H9 (cell line): Measurements from ENCODE around the gene CDK14. TPM values are rescaled to one million over a fixed set of nuclear protein-coding genes. Genes with fewer than 3 reads are reported as not detected.

Experiments
- DNase-seq: peaks from one replicate; pipeline ENCODE4 v3.0.0-alpha.2; 2017
- H2AFZ ChIP-seq: one replicate; pipeline ENCODE4 v1.6.1; 2013; ENCODE audit warnings: mild to moderate bottlenecking, low read length, control low read depth, moderate library complexity
- H2AK5ac ChIP-seq: 2 replicates; pipeline ENCODE4 v1.6.1; 2013; ENCODE audit warnings: low read length, control low read depth, mixed read lengths; ENCODE audit not compliant: insufficient read length
- H2BK120ac ChIP-seq: one replicate; pipeline ENCODE4 v1.6.1; 2013; ENCODE audit warnings: low read depth, mild to moderate bottlenecking, low read length, control low read depth, inconsistent platforms; ENCODE audit not compliant: poor library complexity, severe bottlenecking
- H2BK12ac ChIP-seq: 2 replicates; pipeline ENCODE4 v1.6.1; 2013; ENCODE audit warnings: low read length, control low read depth, mixed read lengths, low read depth; ENCODE audit not compliant: insufficient read length
- H2BK15ac ChIP-seq: 2 replicates; pipeline ENCODE4 v1.6.1; 2013; ENCODE audit warnings: low read depth, low read length, control low read depth
- H2BK20ac ChIP-seq: one replicate; pipeline ENCODE4 v1.6.1; 2013; ENCODE audit warnings: low read depth, mild to moderate bottlenecking, low read length, control low read depth, inconsistent platforms; ENCODE audit not compliant: poor library complexity, severe bottlenecking
- H2BK5ac ChIP-seq: 2 replicates; pipeline ENCODE4 v1.6.1; 2013; ENCODE audit warnings: low read length, control low read depth, mixed read lengths; ENCODE audit not compliant: insufficient read length
- H3K14ac ChIP-seq: 2 replicates; pipeline ENCODE4 v1.6.1; 2013; ENCODE audit warnings: low read length, control low read depth; ENCODE audit not compliant: insufficient read depth
- H3K18ac ChIP-seq: 2 replicates; pipeline ENCODE4 v1.6.1; 2013; ENCODE audit warnings: low read depth, mild to moderate bottlenecking, mixed read lengths, low read length, control low read depth; ENCODE audit not compliant: insufficient read length
- H3K23ac ChIP-seq: 2 replicates; pipeline ENCODE4 v1.6.1; 2013; ENCODE audit warnings: low read length, control low read depth, mixed read lengths, low read depth; ENCODE audit not compliant: insufficient read length
- H3K23me2 ChIP-seq: 2 replicates; pipeline ENCODE4 v1.6.1; 2013; ENCODE audit warnings: low read depth, mild to moderate bottlenecking, mixed read lengths, low read length, control low read depth; ENCODE audit not compliant: insufficient read length, poor library complexity, severe bottlenecking
- H3K27ac ChIP-seq: 2 replicates; pipeline ENCODE4 v1.5.1; 2013; ENCODE audit warnings: low read length, control low read depth, mixed read lengths, low read depth; ENCODE audit not compliant: insufficient read length
- H3K27me3 ChIP-seq: 2 replicates; pipeline ENCODE4 v1.6.1; 2013; ENCODE audit warnings: low read length, control low read depth, inconsistent platforms; ENCODE audit not compliant: insufficient read depth
- H3K4ac ChIP-seq: 2 replicates; pipeline ENCODE4 v1.6.1; 2013; ENCODE audit warnings: low read depth, mild to moderate bottlenecking, control low read depth, inconsistent platforms, low read length, moderate library complexity
- H3K4me1 ChIP-seq: 2 replicates; pipeline ENCODE4 v1.6.1; 2013; ENCODE audit warnings: low read length, control low read depth, inconsistent platforms; ENCODE audit not compliant: insufficient read depth
- H3K4me2 ChIP-seq: 2 replicates; pipeline ENCODE4 v1.6.1; 2013; ENCODE audit warnings: low read length, control low read depth, mixed read lengths; ENCODE audit not compliant: insufficient read length, insufficient read depth
- H3K56ac ChIP-seq: 2 replicates; pipeline ENCODE4 v1.6.1; 2013; ENCODE audit warnings: low read depth, mild to moderate bottlenecking, mixed read lengths, low read length, control low read depth; ENCODE audit not compliant: insufficient read length
- H3K79me1 ChIP-seq: 2 replicates; pipeline ENCODE4 v1.6.1; 2013; ENCODE audit warnings: low read depth, mild to moderate bottlenecking, moderate library complexity, low read length, control low read depth, inconsistent platforms; ENCODE audit not compliant: insufficient read depth, poor library complexity, severe bottlenecking
- H3K79me2 ChIP-seq: 2 replicates; pipeline ENCODE4 v1.6.1; 2013; ENCODE audit warnings: low read length, control low read depth, inconsistent platforms; ENCODE audit not compliant: insufficient read depth
- H3K9ac ChIP-seq: 2 replicates; pipeline ENCODE4 v1.6.1; 2013; ENCODE audit warnings: low read length, control low read depth, mixed read lengths; ENCODE audit not compliant: insufficient read length; ENCODE audit errors: extremely low read depth
- H3K9me3 ChIP-seq: one replicate; pipeline ENCODE4 v1.6.1; 2013; ENCODE audit warnings: low read depth, low read length, inconsistent platforms; ENCODE audit not compliant: control insufficient read depth
- H3T11ph ChIP-seq: one replicate; pipeline ENCODE4 v1.6.1; 2013; ENCODE audit warnings: mild to moderate bottlenecking, low read length, control low read depth, inconsistent platforms
- H4K20me1 ChIP-seq: one replicate; pipeline ENCODE4 v1.6.1; 2013; ENCODE audit not compliant: control insufficient read depth, insufficient read length, insufficient read depth
- H4K5ac ChIP-seq: 2 replicates; pipeline ENCODE4 v1.6.1; 2013; ENCODE audit warnings: low read depth, mild to moderate bottlenecking, mixed read lengths, low read length, control low read depth; ENCODE audit not compliant: insufficient read length
- H4K8ac ChIP-seq: replicated peaks from 2 replicates; pipeline ENCODE4 v1.6.1; 2013; ENCODE audit warnings: low read length, control low read depth, mixed read lengths, low read depth; ENCODE audit not compliant: insufficient read length
- H4K91ac ChIP-seq: 2 replicates; pipeline ENCODE4 v1.6.1; 2013; ENCODE audit warnings: low read depth, mild to moderate bottlenecking, moderate library complexity, mixed read lengths, low read length, control low read depth; ENCODE audit not compliant: insufficient read length
- H3K27ac Mint-ChIP-seq, 3 experiments: 2 replicates in 2 of 3; 3 replicates in 1 of 3; pipeline ENCODE4 v1.8.0; 2020 to 2021; ENCODE audit warnings: mixed read lengths in 3 of 3, mild to moderate bottlenecking in 1 of 3, moderate library complexity in 1 of 3
- H3K27me3 Mint-ChIP-seq: 2 replicates; pipeline ENCODE4 v1.8.0; 2021; ENCODE audit warnings: low read depth, mild to moderate bottlenecking, moderate library complexity, mixed read lengths
- H3K36me3 Mint-ChIP-seq, 3 experiments: 2 replicates in 2 of 3; 3 replicates in 1 of 3; pipeline ENCODE4 v1.8.0; 2020 to 2021; ENCODE audit warnings: low read depth in 3 of 3, mixed read lengths in 3 of 3; ENCODE audit not compliant: insufficient read depth in 1 of 3
- H3K4me1 Mint-ChIP-seq, 2 experiments: 2 replicates each; pipeline ENCODE4 v1.8.0; 2020; ENCODE audit warnings: mixed read lengths in 2 of 2
- H3K4me3 Mint-ChIP-seq, 2 experiments: 2 replicates in 1 of 2; 3 replicates in 1 of 2; pipeline ENCODE4 v1.8.0; 2020 to 2021; ENCODE audit warnings: mild to moderate bottlenecking in 2 of 2, mixed read lengths in 2 of 2, moderate library complexity in 1 of 2
- H3K9me3 Mint-ChIP-seq, 2 experiments: 2 replicates in 1 of 2; 3 replicates in 1 of 2; pipeline ENCODE4 v1.8.0; 2020; ENCODE audit warnings: mild to moderate bottlenecking in 2 of 2, mixed read lengths in 2 of 2, moderate library complexity in 1 of 2
- WGBS: extraction: QIAGEN DNeasy Blood & Tissue Kit; methylation state at CpG from one replicate; pipeline ENCODE4 v1.1.7; 2013; ENCODE audit warnings: missing lambda C conversion rate, low lambda C conversion rate, mixed read lengths; ENCODE audit not compliant: insufficient read length; ENCODE audit errors: extremely low coverage; 5-methylcytosine and 5-hydroxymethylcytosine counted together
- total RNA-seq: library from RNA; stranded (reverse); gene quantifications from 2 replicates; pipeline ENCODE4 v1.2.1, GENCODE V29; 2021
- TF ChIP-seq, protein P1 (sequence below): fragments of 200-600 bp; sonication (generic); conservative IDR thresholded peaks from 3 replicates; pipeline ENCODE4 v1.8.0; 2021; ENCODE audit warnings: antibody characterized with exemption, mild to moderate bottlenecking

Gene CDK14
- total RNA-seq, 1 experiment from 2014 or later, result 23.9 TPM

DNA sequence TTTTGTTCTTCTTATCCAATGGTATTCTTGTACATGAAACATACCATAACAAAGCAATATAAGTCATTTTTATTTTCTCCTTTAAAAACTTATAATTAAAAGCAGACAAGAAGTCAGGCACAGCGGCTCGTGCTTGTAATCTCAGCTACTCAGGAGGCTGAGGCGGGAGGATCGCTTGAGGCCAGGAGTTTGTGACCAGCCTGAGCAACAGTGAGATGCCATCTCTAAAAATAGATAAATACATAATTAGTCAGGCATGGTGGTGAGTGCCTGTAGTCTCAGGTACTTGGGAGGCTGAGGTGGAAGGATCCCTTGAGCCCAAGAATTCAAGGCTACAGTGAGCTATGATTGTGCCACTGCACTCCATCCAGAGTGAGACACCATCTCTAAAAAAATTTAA, 473.0 kb downstream of the CDK14 start:
- H2AFZ ChIP-seq, result no peak overlapping the region
- no peak overlapping the region for H3K18ac ChIP-seq
- H2BK15ac ChIP-seq, result no peak overlapping the region
- no peak overlapping the region for H3K4ac ChIP-seq
- H2BK20ac ChIP-seq, result no peak overlapping the region
- Mint-ChIP-seq H3K36me3 (peaks cover 0 to 4% (median 0%) of the 10 kb centered on the region in 3 experiments; a peak in 3 of 7 replicates), H3K27me3 (no peaks in the 10 kb centered on the region), H3K9me3 (no peaks in the 10 kb centered on the region; a peak in 1 of 5 replicates), H3K27ac (no peak overlapping the region), H3K4me1 (peaks cover 10 to 13% of the 10 kb centered on the region in 2 experiments), H3K4me3 (no peak overlapping the region)
- H3K4me2 ChIP-seq, result no peak overlapping the region
- no peak overlapping the region for H2BK5ac ChIP-seq
- no CpG with 5 or more reads among the region's 4 CpGs for WGBS
- H3K79me2 ChIP-seq, result no peaks in the 10 kb centered on the region
- TF ChIP-seq, protein P1, sequence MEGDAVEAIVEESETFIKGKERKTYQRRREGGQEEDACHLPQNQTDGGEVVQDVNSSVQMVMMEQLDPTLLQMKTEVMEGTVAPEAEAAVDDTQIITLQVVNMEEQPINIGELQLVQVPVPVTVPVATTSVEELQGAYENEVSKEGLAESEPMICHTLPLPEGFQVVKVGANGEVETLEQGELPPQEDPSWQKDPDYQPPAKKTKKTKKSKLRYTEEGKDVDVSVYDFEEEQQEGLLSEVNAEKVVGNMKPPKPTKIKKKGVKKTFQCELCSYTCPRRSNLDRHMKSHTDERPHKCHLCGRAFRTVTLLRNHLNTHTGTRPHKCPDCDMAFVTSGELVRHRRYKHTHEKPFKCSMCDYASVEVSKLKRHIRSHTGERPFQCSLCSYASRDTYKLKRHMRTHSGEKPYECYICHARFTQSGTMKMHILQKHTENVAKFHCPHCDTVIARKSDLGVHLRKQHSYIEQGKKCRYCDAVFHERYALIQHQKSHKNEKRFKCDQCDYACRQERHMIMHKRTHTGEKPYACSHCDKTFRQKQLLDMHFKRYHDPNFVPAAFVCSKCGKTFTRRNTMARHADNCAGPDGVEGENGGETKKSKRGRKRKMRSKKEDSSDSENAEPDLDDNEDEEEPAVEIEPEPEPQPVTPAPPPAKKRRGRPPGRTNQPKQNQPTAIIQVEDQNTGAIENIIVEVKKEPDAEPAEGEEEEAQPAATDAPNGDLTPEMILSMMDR, result no peak
- no peaks in the 10 kb centered on the region for H4K20me1 ChIP-seq
- H2AK5ac ChIP-seq, result no peak overlapping the region
- no peak overlapping the region for H3K23ac ChIP-seq
- H3K9me3 ChIP-seq, result no peaks in the 10 kb centered on the region
- no peak overlapping the region for H3K27ac ChIP-seq
- H3K9ac ChIP-seq, result no peak overlapping the region
- no peaks in the 10 kb centered on the region for H3K79me1 ChIP-seq
- no peaks in the 10 kb centered on the region for H3K23me2 ChIP-seq
- H3T11ph ChIP-seq, result no peak overlapping the region
- H4K8ac ChIP-seq, result no peak overlapping the region
- H3K14ac ChIP-seq, result no peak overlapping the region
- DNase-seq, result no peak
- no peak overlapping the region for H2BK12ac ChIP-seq
- no peak overlapping the region for H4K91ac ChIP-seq
- no peak overlapping the region for H3K56ac ChIP-seq
- no peak overlapping the region for H2BK120ac ChIP-seq
- H4K5ac ChIP-seq, result no peak overlapping the region
- H3K27me3 ChIP-seq, result no peaks in the 10 kb centered on the region
- 0 out of 2 replicates have a peak, but pooled peaks cover 4% of the 10 kb centered on the region for H3K4me1 ChIP-seq
